Measurements from ENCODE around the gene STARD13. TPM values are rescaled to one million over a fixed set of nuclear protein-coding genes. Genes with fewer than 3 reads are reported as not detected.

STARD13 gene
- total and polyA plus RNA-seq, 9 donors, result 7.2 to 31.5 (median 14.0) TPM

GRCh38 chr13:33174931-33175330 is 110.6 kb downstream of the STARD13 start:
- 21 to 29% (median 28%) methylated on average over 2 of the region's 2 CpGs for WGBS, 3 donors
- peaks cover 16% of the 10 kb centered on the region for H3K4me1 ChIP-seq (ENCODE audit: insufficient read depth)
- intact Hi-C loops (cut with DNase I), result no loop called here
- TF ChIP-seq CTCF (IDR thresholded peaks at IDR 0.05) (no peak), EP300 (IDR thresholded peaks at IDR 0.05) (no peak), POLR2A (IDR thresholded peaks at IDR 0.05) (no peak)
- no peaks in the 10 kb centered on the region for H3K27me3 ChIP-seq
- no peaks in the 10 kb centered on the region for H3K36me3 ChIP-seq
- H3K4me3 ChIP-seq, result no peak overlapping the region
- no peak for DNase-seq
- no peak overlapping the region for H3K27ac ChIP-seq
- H3K9me3 ChIP-seq, result no peaks in the 10 kb centered on the region

GRCh38 chr13:33174491-33174890 is 111.1 kb downstream of the STARD13 start:
- WGBS, 3 donors, result 79 to 86% (median 84%) methylated on average over 3 of the region's 3 CpGs
- peaks cover 13% of the 10 kb centered on the region for H3K4me1 ChIP-seq (ENCODE audit: insufficient read depth)

GRCh38 chr13:33172911-33173310 is 112.6 kb downstream of the STARD13 start:
- no peak for DNase-seq
- H3K4me1 ChIP-seq (ENCODE audit: insufficient read depth), result peaks cover 17% of the 10 kb centered on the region
- no peak overlapping the region for H3K4me3 ChIP-seq
- H3K27ac ChIP-seq, result no peak overlapping the region
- intact Hi-C loops (cut with DNase I), result no loop called here
- H3K9me3 ChIP-seq, result no peaks in the 10 kb centered on the region
- WGBS, 3 donors, result 92% methylated on average over 5 of the region's 5 CpGs
- TF ChIP-seq POLR2A (IDR thresholded peaks at IDR 0.05), result no peak
- no peak for TF ChIP-seq EP300 (IDR thresholded peaks at IDR 0.05)
- TF ChIP-seq CTCF (IDR thresholded peaks at IDR 0.05), result no peak
- no peaks in the 10 kb centered on the region for H3K27me3 ChIP-seq
- no peaks in the 10 kb centered on the region for H3K36me3 ChIP-seq

More at GRCh38 chr13:33174491-33174890, 111.1 kb downstream of the STARD13 start:
- intact Hi-C loops (cut with DNase I), result no loop called here
- Histone ChIP-seq H3K27me3 (no peaks in the 10 kb centered on the region), H3K9me3 (no peaks in the 10 kb centered on the region), H3K4me3 (no peak overlapping the region), H3K27ac (no peak overlapping the region), H3K36me3 (no peaks in the 10 kb centered on the region)
- TF ChIP-seq EP300 (IDR thresholded peaks at IDR 0.05) (no peak), POLR2A (IDR thresholded peaks at IDR 0.05) (no peak), CTCF (IDR thresholded peaks at IDR 0.05) (no peak)
- no peak for DNase-seq

- intact Hi-C loops (cut with DNase I), result no loop called here
- TF ChIP-seq POLR2A (IDR thresholded peaks at IDR 0.05) (no peak), EP300 (IDR thresholded peaks at IDR 0.05) (no peak), CTCF (IDR thresholded peaks at IDR 0.05) (no peak)
- Histone ChIP-seq H3K4me1 (ENCODE audit: insufficient read depth) (peaks cover 19% of the 10 kb centered on the region), H3K9me3 (no peaks in the 10 kb centered on the region), H3K4me3 (no peak overlapping the region), H3K27ac (no peak overlapping the region), H3K27me3 (no peaks in the 10 kb centered on the region), H3K36me3 (no peaks in the 10 kb centered on the region)
- 66 to 76% (median 73%) methylated on average over 2 of the region's 2 CpGs for WGBS, 3 donors
- DNase-seq, result no peak
Measured at GRCh38 chr13:33172400-33172799, 113.2 kb downstream of the STARD13 start.
